ENCODE results near the gene CAPN1. TPM values are rescaled to one million over a fixed set of nuclear protein-coding genes. Genes with fewer than 3 reads are reported as not detected.

CAPN1 gene
- total and polyA plus RNA-seq, 2 of the 13 experiments (the other 11 are each of a cell fraction or from before 2014, with no cell fraction given): 57.3 to 82.6 TPM

- TF ChIP-seq, protein P1, sequence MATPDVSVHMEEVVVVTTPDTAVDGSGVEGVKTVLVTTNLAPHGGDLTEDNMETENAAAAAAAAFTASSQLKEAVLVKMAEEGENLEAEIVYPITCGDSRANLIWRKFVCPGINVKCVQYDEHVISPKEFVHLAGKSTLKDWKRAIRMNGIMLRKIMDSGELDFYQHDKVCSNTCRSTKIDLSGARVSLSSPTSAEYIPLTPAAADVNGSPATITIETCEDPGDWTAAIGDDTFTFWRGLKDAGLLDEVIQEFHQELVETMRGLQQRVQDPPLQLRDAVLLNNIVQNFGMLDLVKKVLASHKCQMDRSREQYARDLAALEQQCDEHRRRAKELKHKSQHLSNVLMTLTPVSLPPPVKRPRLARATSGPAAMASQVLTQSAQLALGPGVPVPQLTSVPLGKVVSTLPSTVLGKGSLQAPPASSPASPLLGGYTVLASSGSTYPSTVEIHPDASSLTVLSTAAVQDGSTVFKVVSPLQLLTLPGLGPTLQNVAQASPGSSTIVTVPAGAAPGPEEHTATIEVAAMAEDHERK (CRISPR knock-in tag; IDR thresholded peaks at IDR 0.05; ENCODE audit: low read depth): peak; percentile 82
- TF ChIP-seq NPAS2 (CRISPR knock-in tag; IDR thresholded peaks at IDR 0.05; ENCODE audit: borderline replicate concordance) (no peak), TARDBP (CRISPR knock-in tag; IDR thresholded peaks at IDR 0.05) (peak; percentile 39; the same call in 1 of the 2 replicates), ZNF296 (CRISPR knock-in tag; conservative IDR thresholded peaks at IDR 0.05) (no peak), ZNF597 (CRISPR knock-in tag; IDR thresholded peaks at IDR 0.05) (no peak), ZFP36 (IDR thresholded peaks at IDR 0.05; ENCODE audit: borderline replicate concordance, low read depth, low read length, partially characterized antibody) (no peak), MIER3 (CRISPR knock-in tag; IDR thresholded peaks at IDR 0.05; ENCODE audit: borderline replicate concordance) (peak; percentile 16; the same call in 1 of the 2 replicates), TBX2 (CRISPR knock-in tag; IDR thresholded peaks at IDR 0.05; ENCODE audit: borderline replicate concordance) (peak; percentile 62; the same call in 1 of the 2 replicates), AHR (CRISPR knock-in tag; IDR thresholded peaks at IDR 0.05) (no peak; the same call in 1 of the 2 replicates), ATF7 (IDR thresholded peaks at IDR 0.05) (peak; percentile 71; the same call in 1 of the 2 replicates), ATF7 (CRISPR knock-in tag; IDR thresholded peaks at IDR 0.05) (no peak), PHF21A (CRISPR knock-in tag; IDR thresholded peaks at IDR 0.05) (no peak; the same call in 1 of the 2 replicates), ZNF619 (CRISPR knock-in tag; IDR thresholded peaks at IDR 0.05) (peak; percentile 35; the same call in 1 of the 2 replicates)
- TF ChIP-seq, protein P2, sequence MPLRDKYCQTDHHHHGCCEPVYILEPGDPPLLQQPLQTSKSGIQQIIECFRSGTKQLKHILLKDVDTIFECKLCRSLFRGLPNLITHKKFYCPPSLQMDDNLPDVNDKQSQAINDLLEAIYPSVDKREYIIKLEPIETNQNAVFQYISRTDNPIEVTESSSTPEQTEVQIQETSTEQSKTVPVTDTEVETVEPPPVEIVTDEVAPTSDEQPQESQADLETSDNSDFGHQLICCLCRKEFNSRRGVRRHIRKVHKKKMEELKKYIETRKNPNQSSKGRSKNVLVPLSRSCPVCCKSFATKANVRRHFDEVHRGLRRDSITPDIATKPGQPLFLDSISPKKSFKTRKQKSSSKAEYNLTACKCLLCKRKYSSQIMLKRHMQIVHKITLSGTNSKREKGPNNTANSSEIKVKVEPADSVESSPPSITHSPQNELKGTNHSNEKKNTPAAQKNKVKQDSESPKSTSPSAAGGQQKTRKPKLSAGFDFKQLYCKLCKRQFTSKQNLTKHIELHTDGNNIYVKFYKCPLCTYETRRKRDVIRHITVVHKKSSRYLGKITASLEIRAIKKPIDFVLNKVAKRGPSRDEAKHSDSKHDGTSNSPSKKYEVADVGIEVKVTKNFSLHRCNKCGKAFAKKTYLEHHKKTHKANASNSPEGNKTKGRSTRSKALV (CRISPR knock-in tag; IDR thresholded peaks at IDR 0.05): peak; percentile 47; the same call in 1 of the 2 replicates
- TF ChIP-seq, protein P3, sequence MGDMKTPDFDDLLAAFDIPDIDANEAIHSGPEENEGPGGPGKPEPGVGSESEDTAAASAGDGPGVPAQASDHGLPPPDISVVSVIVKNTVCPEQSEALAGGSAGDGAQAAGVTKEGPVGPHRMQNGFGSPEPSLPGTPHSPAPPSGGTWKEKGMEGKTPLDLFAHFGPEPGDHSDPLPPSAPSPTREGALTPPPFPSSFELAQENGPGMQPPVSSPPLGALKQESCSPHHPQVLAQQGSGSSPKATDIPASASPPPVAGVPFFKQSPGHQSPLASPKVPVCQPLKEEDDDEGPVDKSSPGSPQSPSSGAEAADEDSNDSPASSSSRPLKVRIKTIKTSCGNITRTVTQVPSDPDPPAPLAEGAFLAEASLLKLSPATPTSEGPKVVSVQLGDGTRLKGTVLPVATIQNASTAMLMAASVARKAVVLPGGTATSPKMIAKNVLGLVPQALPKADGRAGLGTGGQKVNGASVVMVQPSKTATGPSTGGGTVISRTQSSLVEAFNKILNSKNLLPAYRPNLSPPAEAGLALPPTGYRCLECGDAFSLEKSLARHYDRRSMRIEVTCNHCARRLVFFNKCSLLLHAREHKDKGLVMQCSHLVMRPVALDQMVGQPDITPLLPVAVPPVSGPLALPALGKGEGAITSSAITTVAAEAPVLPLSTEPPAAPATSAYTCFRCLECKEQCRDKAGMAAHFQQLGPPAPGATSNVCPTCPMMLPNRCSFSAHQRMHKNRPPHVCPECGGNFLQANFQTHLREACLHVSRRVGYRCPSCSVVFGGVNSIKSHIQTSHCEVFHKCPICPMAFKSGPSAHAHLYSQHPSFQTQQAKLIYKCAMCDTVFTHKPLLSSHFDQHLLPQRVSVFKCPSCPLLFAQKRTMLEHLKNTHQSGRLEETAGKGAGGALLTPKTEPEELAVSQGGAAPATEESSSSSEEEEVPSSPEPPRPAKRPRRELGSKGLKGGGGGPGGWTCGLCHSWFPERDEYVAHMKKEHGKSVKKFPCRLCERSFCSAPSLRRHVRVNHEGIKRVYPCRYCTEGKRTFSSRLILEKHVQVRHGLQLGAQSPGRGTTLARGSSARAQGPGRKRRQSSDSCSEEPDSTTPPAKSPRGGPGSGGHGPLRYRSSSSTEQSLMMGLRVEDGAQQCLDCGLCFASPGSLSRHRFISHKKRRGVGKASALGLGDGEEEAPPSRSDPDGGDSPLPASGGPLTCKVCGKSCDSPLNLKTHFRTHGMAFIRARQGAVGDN (CRISPR knock-in tag; IDR thresholded peaks at IDR 0.05): peak; percentile 85
- TF ChIP-seq, protein P4, sequence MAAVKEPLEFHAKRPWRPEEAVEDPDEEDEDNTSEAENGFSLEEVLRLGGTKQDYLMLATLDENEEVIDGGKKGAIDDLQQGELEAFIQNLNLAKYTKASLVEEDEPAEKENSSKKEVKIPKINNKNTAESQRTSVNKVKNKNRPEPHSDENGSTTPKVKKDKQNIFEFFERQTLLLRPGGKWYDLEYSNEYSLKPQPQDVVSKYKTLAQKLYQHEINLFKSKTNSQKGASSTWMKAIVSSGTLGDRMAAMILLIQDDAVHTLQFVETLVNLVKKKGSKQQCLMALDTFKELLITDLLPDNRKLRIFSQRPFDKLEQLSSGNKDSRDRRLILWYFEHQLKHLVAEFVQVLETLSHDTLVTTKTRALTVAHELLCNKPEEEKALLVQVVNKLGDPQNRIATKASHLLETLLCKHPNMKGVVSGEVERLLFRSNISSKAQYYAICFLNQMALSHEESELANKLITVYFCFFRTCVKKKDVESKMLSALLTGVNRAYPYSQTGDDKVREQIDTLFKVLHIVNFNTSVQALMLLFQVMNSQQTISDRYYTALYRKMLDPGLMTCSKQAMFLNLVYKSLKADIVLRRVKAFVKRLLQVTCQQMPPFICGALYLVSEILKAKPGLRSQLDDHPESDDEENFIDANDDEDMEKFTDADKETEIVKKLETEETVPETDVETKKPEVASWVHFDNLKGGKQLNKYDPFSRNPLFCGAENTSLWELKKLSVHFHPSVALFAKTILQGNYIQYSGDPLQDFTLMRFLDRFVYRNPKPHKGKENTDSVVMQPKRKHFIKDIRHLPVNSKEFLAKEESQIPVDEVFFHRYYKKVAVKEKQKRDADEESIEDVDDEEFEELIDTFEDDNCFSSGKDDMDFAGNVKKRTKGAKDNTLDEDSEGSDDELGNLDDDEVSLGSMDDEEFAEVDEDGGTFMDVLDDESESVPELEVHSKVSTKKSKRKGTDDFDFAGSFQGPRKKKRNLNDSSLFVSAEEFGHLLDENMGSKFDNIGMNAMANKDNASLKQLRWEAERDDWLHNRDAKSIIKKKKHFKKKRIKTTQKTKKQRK (IDR thresholded peaks at IDR 0.05; ENCODE audit: low read length): no peak
Observed at GRCh38 chr11:65134240-65134951, 47.3 kb upstream of the CAPN1 start, which contains the start of gene SYVN1 (continued).
